Ectodermal cell (in vitro differentiated cells): ENCODE measurements around the gene GCM1.

Experiments
- H3K27ac ChIP-seq: 2 replicates; pipeline ENCODE4 v1.7.0; 2013; ENCODE audit warnings: mild to moderate bottlenecking, low read depth, low read length; ENCODE audit not compliant: insufficient read depth, poor library complexity, severe bottlenecking
- H3K27me3 ChIP-seq: 2 replicates; pipeline ENCODE4 v1.7.0; 2013; ENCODE audit warnings: mild to moderate bottlenecking, low read length; ENCODE audit not compliant: insufficient read depth, control insufficient read depth, poor library complexity, severe bottlenecking
- H3K36me3 ChIP-seq: one replicate; pipeline ENCODE4 v1.7.0; 2013; ENCODE audit warnings: low read length; ENCODE audit not compliant: control insufficient read depth, insufficient read depth
- H3K4me1 ChIP-seq: one replicate; pipeline ENCODE4 v1.7.0; 2013; ENCODE audit warnings: low read length; ENCODE audit not compliant: control insufficient read depth, insufficient read depth
- H3K4me3 ChIP-seq: 2 replicates; pipeline ENCODE4 v1.7.0; 2013; ENCODE audit warnings: low read depth, low read length, control low read depth; ENCODE audit not compliant: insufficient read depth
- H3K9me3 ChIP-seq: 2 replicates; pipeline ENCODE4 v1.7.0; 2013; ENCODE audit warnings: mild to moderate bottlenecking, low read length, moderate library complexity; ENCODE audit not compliant: control insufficient read depth
- WGBS, 2 experiments: methylation state at CpG; one replicate each; pipeline ENCODE4 v1.1.7; 2013; ENCODE audit warnings: missing lambda C conversion rate in 2 of 2; 5-methylcytosine and 5-hydroxymethylcytosine counted together

The GCM1 gene

DNA sequence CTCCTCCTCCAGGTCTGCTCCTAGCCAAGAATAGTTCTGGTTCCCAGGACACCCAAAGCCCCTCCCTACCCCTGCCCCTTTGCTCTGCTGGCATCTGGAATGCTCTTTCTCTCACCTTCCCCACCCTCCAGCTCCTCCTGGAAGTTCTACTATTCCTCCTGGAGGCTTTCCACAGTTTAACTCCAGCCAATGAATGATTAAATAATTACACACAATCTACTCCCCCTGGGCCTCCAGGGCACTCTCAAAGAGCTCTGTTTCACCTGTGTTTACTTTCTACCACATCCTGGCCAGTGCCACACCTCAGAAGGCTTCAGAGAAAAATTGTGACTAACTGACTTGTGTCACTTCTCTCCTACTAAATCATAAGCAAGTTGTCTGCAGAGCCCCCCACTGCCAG is 36.2 kb downstream of the GCM1 start:
- H3K4me1 ChIP-seq: no peaks in the 10 kb centered on the region
- no peak overlapping the region for H3K27ac ChIP-seq
- H3K9me3 ChIP-seq: no peaks in the 10 kb centered on the region
- H3K27me3 ChIP-seq: no peaks in the 10 kb centered on the region
- H3K36me3 ChIP-seq: no peaks in the 10 kb centered on the region
- no peak overlapping the region for H3K4me3 ChIP-seq

DNA sequence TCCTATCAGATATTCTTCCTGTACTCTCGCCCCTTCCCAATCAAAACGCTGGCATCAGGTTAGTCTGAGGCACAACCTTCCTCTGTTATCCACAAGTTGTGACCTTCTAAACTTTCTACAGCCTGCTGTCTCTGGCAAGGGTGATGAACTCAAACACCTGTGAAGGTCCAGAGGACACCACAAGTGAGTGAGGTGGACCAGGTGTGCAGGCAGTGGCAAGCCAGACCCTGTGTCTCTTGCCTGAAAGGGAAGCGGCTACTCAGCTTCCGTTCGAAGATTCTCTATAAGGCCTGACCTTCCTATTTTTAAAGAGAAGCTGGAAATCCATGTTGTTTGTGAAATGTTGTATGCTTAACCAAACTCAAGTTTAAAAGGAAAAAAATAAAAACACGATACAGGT is 36.8 kb downstream of the GCM1 start:
- 93 to 94% methylated on average over 6 of the region's 6 CpGs for WGBS, 2 experiments
- Histone ChIP-seq H3K4me3 (no peak overlapping the region), H3K27me3 (no peaks in the 10 kb centered on the region), H3K36me3 (no peaks in the 10 kb centered on the region), H3K9me3 (no peaks in the 10 kb centered on the region), H3K27ac (no peak overlapping the region), H3K4me1 (no peaks in the 10 kb centered on the region)

- 89 to 95% methylated on average over 2 of the region's 2 CpGs for WGBS, 2 experiments
- H3K27me3 ChIP-seq: no peaks in the 10 kb centered on the region
Measured at GRCh38 chr6:53109612-53110011, 39.0 kb downstream of the GCM1 start.

DNA sequence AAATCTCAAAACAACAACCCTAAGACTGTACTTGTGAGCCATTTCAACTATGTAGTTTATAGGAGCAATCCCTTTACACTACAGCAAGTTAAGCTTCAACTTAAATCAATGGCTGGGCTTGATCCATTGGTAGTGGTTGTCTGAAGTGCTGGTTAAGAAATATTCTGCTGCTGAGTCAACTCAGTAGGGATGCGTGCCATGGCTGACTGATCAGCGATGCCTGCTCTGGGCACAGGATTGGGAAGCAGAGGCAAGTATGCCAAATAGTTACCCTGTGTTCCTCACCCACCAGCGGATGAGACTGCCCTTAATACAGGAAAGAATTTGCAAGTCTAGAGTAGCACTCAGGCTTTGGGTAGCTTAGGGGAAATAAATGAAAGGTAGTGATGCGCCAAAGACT is 41.5 kb downstream of the GCM1 start:
- no peaks in the 10 kb centered on the region for H3K36me3 ChIP-seq
- H3K4me1 ChIP-seq: no peaks in the 10 kb centered on the region
- WGBS, 2 experiments: 92 to 94% methylated on average over 4 of the region's 4 CpGs
- no peak overlapping the region for H3K27ac ChIP-seq
- no peak overlapping the region for H3K4me3 ChIP-seq
- no peaks in the 10 kb centered on the region for H3K27me3 ChIP-seq
- H3K9me3 ChIP-seq: no peaks in the 10 kb centered on the region

More at GRCh38 chr6:53109612-53110011, 39.0 kb downstream of the GCM1 start:
- Histone ChIP-seq H3K4me1 (no peaks in the 10 kb centered on the region), H3K36me3 (no peaks in the 10 kb centered on the region), H3K4me3 (no peak overlapping the region), H3K27ac (no peak overlapping the region), H3K9me3 (no peaks in the 10 kb centered on the region)

DNA sequence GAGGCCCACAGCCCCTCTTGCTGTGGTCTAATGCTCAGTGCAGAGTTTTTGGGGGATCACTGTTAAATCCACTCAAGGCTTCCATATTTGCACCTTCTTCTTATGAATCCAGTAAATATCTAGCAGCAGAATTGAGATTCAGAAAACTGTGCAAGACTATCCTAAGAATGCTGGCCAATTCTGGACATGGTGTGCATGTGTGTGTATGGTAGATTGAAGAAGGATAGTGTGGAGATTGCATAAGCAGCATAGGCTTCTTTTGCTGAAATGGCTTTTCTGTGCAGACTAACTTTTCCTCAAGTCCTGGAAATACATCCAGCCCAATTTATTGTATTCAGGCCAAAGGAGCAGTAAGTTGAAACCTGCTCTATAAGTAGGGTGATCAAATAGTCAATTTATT is 43.7 kb downstream of the GCM1 start:
- Histone ChIP-seq H3K27me3 (no peaks in the 10 kb centered on the region), H3K4me1 (no peaks in the 10 kb centered on the region), H3K27ac (no peak overlapping the region), H3K36me3 (no peaks in the 10 kb centered on the region), H3K4me3 (no peak overlapping the region), H3K9me3 (no peaks in the 10 kb centered on the region)

DNA sequence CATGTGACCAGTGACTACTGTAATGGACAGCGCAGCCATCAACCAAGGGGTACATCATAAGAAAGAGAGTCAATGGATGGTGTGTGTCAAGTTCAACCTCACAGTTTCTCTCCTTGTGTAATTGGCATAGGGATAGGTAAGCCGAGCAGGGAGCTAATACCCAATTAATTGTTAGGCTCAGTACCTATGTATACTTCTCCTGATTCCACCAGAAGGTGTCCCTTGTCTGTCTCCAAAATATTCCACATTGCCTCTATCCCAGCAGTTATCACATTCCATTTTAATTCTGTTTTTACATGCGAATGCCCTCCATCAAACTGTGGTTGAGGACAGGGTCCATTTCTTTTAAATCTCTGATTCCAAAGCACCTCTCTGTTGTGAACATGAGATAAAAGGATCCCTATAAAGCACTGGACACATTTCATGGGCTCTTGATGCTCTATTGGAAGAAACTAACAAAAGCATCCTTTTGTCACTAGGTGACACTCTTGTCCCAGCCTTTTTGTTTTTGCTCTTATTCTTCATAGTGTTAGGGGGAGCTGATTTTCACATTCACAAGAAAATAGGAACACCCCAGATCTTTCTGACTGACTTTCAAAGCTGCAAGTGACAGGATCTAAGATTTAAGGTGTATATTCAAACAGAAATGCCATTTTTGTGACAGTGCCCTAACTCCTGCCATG is 44.5 kb downstream of the GCM1 start:
- H3K27me3 ChIP-seq: no peaks in the 10 kb centered on the region
- no peak overlapping the region for H3K27ac ChIP-seq
- H3K36me3 ChIP-seq: peaks cover 1% of the 10 kb centered on the region
- no peaks in the 10 kb centered on the region for H3K4me1 ChIP-seq
- no peaks in the 10 kb centered on the region for H3K9me3 ChIP-seq
- H3K4me3 ChIP-seq: no peak overlapping the region
- WGBS, 2 experiments: 89 to 90% methylated on average over 3 of the region's 3 CpGs

GRCh38 chr6:53101006-53101405 is 47.6 kb downstream of the GCM1 start:
- H3K27ac ChIP-seq: no peak overlapping the region
- H3K4me1 ChIP-seq: no peaks in the 10 kb centered on the region
- peaks cover 22% of the 10 kb centered on the region for H3K36me3 ChIP-seq
- no peaks in the 10 kb centered on the region for H3K27me3 ChIP-seq
- no peak overlapping the region for H3K4me3 ChIP-seq
- WGBS, 2 experiments: 95 to 98% methylated on average over 2 of the region's 2 CpGs
- no peaks in the 10 kb centered on the region for H3K9me3 ChIP-seq

DNA sequence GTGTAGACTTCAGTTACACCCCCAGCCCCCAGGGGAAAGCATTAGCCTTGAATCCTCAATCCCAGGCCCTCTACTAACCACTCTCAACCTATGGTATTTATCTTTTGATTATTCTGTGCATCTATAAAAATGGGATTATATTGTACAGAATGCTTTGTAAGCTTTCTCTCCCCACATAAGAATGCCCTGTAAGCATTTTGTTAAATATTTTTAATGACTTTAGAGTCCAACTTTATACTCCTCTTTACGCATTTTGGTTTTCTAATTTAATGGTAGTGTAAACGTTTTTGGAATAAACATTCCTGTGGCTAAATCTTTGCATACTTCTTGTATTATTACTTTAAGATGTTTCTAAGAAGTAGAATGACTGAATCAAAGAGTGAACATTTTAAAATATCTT is 48.1 kb downstream of the GCM1 start:
- no CpG with 5 or more reads among the region's 2 CpGs for WGBS, 2 experiments
- Histone ChIP-seq H3K27me3 (no peaks in the 10 kb centered on the region), H3K9me3 (no peaks in the 10 kb centered on the region), H3K36me3 (peaks cover 22% of the 10 kb centered on the region), H3K4me1 (no peaks in the 10 kb centered on the region), H3K4me3 (no peak overlapping the region), H3K27ac (no peak overlapping the region)

GRCh38 chr6:53095716-53096115 is 52.9 kb downstream of the GCM1 start:
- Histone ChIP-seq H3K4me3 (no peak overlapping the region), H3K27me3 (no peaks in the 10 kb centered on the region), H3K27ac (no peak overlapping the region), H3K36me3 (peaks cover 26% of the 10 kb centered on the region), H3K4me1 (no peaks in the 10 kb centered on the region), H3K9me3 (no peaks in the 10 kb centered on the region)
- 90 to 92% methylated on average over 1 of the region's 1 CpG for WGBS, 2 experiments

DNA sequence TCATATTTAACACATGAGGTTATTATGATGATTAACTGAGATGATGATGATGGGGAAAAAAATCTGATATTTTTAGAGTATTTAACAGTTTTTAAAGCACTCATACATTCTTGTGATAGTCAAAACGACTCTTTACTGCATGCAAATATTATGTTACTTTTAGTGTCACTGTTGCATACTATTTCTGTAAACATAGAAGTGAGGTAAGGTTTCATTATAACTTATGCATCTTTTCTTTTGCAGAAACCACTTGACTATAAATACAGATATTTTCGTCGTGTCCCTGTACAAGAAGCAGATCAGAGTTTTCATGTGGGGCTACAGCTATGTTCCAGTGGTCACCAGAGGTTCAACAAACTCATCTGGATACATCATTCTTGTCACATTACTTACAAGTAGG is 53.4 kb downstream of the GCM1 start:
- H3K27ac ChIP-seq: no peak overlapping the region
- H3K4me3 ChIP-seq: no peak overlapping the region
- H3K9me3 ChIP-seq: no peaks in the 10 kb centered on the region
- H3K36me3 ChIP-seq: peaks cover 26% of the 10 kb centered on the region
- no peaks in the 10 kb centered on the region for H3K27me3 ChIP-seq
- no peaks in the 10 kb centered on the region for H3K4me1 ChIP-seq
- WGBS, 2 experiments: 92 to 100% methylated on average over 2 to 3 of the region's 3 CpGs

DNA sequence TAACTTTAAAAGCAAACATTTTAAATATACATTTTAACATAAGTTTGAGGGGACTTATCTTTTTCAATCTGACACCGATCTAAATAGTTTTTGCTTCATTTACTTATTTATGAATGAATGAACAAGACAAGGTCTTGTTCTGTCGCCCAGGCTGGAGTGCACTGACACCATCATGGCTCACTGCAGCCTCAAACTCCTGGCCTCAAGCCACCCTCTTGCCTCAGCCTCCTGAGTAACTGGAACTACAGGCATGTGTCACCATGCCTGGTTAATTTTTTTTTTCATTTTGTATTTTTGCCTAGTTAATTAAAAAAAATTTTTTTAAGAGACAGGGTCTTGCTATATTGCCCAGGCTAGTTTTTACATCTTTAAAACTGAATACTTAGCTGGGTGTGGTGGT is 58.1 kb downstream of the GCM1 start:
- Histone ChIP-seq H3K9me3 (no peaks in the 10 kb centered on the region), H3K27ac (no peak overlapping the region), H3K27me3 (no peaks in the 10 kb centered on the region), H3K4me1 (no peaks in the 10 kb centered on the region), H3K36me3 (peaks cover 10% of the 10 kb centered on the region), H3K4me3 (no peak overlapping the region)
- 95 to 98% methylated on average over 1 to 2 of the region's 2 CpGs for WGBS, 2 experiments
